Brain microvascular endothelial cell (primary cell): Measurements from ENCODE around the gene ENTREP3.

Source experiments
- DNase-seq: peaks from one replicate; pipeline ENCODE4 v3.0.0-alpha.2; 2020
- H3K27ac ChIP-seq: fragments of 250-450 bp; sonication (Bioruptor Pico); 2 replicates; pipeline ENCODE4 v1.5.1; 2020; ENCODE audit warnings: mild to moderate bottlenecking, moderate library complexity
- H3K27me3 ChIP-seq: fragments of 250-450 bp; sonication (Bioruptor Pico); replicated peaks from 2 replicates; pipeline ENCODE4 v1.5.1; 2020; ENCODE audit warnings: mild to moderate bottlenecking
- H3K36me3 ChIP-seq: fragments of 250-450 bp; sonication (Bioruptor Pico); replicated peaks from 2 replicates; pipeline ENCODE4 v1.5.1; 2020; ENCODE audit warnings: mild to moderate bottlenecking
- H3K4me3 ChIP-seq: 2 replicates; pipeline ENCODE4 v1.5.1; 2011; ENCODE audit warnings: low read depth, mild to moderate bottlenecking, control low read depth, low read length, moderate library complexity
- in situ Hi-C: cut with HindIII; loops from 2 replicates; pipeline ENCODE4 v1.10.0; 2017; ENCODE audit warnings: low sequenced_read_pairs, low pct_ligation_motif_present
- TF ChIP-seq, protein P1 (sequence below): IDR thresholded peaks from 2 replicates; pipeline ENCODE4 v1.5.1; 2011; ENCODE audit warnings: low read depth, mild to moderate bottlenecking, moderate library complexity, low read length, control low read depth, inconsistent platforms; ENCODE audit errors: missing control alignments

ENTREP3 gene, protein sequence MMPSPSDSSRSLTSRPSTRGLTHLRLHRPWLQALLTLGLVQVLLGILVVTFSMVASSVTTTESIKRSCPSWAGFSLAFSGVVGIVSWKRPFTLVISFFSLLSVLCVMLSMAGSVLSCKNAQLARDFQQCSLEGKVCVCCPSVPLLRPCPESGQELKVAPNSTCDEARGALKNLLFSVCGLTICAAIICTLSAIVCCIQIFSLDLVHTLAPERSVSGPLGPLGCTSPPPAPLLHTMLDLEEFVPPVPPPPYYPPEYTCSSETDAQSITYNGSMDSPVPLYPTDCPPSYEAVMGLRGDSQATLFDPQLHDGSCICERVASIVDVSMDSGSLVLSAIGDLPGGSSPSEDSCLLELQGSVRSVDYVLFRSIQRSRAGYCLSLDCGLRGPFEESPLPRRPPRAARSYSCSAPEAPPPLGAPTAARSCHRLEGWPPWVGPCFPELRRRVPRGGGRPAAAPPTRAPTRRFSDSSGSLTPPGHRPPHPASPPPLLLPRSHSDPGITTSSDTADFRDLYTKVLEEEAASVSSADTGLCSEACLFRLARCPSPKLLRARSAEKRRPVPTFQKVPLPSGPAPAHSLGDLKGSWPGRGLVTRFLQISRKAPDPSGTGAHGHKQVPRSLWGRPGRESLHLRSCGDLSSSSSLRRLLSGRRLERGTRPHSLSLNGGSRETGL

DNA sequence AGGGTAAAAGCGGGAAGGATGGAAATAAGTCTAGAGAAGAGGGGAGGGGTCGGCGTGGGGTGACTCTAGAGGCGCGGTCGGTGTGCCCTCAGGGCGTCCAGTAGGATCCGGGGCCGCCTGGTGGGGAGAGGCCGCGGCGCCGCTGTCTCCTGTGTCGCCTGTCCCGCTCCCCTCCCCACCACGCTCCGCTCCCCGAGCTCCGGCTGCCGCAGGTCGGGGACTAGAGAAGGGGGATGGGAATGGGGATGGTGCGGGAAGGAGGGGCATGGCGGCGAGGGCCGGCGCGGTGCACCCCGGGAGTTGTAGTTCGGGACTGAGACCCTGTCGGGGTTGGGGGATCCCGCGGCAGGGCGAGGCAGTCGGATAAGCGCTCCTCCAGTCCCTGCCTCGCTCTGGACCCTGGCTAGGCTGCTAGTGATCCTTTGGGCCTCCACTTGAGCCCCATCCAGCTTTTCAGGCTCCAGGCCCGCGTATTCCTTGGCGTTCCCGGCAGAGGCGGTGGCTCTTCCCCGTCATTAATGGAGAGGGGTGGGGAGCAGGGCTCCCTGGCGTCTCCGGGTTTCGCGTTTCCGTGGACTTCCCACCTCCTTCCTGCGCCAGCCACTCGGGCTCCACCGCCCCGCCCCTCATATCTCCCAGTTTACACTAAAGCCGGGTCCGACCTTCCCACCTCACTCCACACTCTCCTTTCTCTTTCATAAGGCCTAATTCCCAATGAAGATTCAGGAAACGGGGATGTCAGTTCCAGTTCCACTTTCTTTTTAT is at the start of gene ENTREP3:
Gene ENTREP3, minus strand, starts transcription at position 241 of the 765 bp plus-strand sequence. CDS start 606 bp downstream, outside the sequence.
- in situ Hi-C loops: no loop called here
- TF ChIP-seq, protein P1, sequence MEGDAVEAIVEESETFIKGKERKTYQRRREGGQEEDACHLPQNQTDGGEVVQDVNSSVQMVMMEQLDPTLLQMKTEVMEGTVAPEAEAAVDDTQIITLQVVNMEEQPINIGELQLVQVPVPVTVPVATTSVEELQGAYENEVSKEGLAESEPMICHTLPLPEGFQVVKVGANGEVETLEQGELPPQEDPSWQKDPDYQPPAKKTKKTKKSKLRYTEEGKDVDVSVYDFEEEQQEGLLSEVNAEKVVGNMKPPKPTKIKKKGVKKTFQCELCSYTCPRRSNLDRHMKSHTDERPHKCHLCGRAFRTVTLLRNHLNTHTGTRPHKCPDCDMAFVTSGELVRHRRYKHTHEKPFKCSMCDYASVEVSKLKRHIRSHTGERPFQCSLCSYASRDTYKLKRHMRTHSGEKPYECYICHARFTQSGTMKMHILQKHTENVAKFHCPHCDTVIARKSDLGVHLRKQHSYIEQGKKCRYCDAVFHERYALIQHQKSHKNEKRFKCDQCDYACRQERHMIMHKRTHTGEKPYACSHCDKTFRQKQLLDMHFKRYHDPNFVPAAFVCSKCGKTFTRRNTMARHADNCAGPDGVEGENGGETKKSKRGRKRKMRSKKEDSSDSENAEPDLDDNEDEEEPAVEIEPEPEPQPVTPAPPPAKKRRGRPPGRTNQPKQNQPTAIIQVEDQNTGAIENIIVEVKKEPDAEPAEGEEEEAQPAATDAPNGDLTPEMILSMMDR: no peak
- peak; percentile 74 for DNase-seq
- Histone ChIP-seq H3K27ac (peak within 1 kb of the TSS; percentile 63), H3K36me3 (peaks cover 3% of the 10 kb centered on the region), H3K4me3 (peak within 1 kb of the TSS; percentile 74), H3K27me3 (no peaks in the 10 kb centered on the region)

DNA sequence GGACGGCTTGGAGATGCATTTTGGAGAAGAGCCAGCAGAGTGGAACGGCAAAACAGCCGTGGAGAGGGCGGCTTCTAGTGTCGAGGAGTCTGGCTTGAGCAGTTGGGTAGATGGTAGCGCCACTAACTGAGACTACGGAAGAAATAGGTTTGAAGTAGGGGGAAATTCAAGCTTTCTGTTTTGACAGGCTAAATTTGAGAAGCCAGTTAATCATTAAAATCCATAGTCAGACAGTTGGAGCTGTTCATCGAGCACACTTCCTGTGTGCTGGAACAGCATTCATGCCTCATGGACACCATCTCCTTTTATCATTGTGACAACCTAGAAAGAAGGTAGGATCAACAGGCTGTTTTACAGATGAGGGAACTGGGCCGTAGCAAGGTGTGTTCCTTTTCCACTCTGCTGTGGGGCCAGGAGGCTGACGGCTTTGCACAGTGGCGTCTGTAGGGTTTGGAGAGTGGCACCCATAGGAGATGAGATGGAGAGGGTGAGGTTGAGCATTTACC is 49.3 kb upstream of the ENTREP3 start:
- no peak for DNase-seq
- in situ Hi-C loops: no loop called here
- Histone ChIP-seq H3K36me3 (no peaks in the 10 kb centered on the region), H3K4me3 (no peak overlapping the region), H3K27ac (no peak overlapping the region), H3K27me3 (no peaks in the 10 kb centered on the region)
- TF ChIP-seq, protein P1: no peak

DNA sequence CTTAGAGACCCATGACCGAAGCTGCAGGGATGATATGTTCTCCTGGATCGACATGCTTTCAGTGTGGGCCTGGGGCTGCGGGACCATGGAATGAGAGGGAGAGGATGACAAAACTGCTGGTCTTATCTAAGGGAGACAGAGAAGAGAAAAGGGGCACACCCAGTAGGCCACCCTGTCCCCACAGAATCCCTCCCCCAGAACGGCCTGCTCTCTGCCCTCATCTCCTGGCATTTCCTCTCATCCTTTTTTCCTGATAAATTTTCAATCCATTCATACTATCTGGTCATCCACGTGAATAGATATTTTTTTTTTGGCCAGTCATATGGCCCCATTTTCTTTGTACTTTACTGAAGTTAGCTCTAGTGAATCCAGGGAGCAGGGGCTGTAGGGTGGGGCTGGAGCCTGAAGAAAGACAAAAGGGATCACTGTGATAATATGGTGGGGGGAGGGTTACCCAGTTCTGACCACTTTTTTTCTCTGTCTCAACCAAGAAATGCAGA is 46.1 kb upstream of the ENTREP3 start, which contains the start of gene PKLR:
Gene PKLR, minus strand, starts transcription at position 97 of the 500 bp plus-strand sequence. Its CDS starts 43 bp downstream, at position 54.
- H3K27ac ChIP-seq: no peak within 1 kb of the TSS
- H3K4me3 ChIP-seq: no peak within 1 kb of the TSS
- H3K36me3 ChIP-seq: no peaks in the 10 kb centered on the region
- peaks cover 6% of the 10 kb centered on the region for H3K27me3 ChIP-seq
- in situ Hi-C loops: no loop called here
- DNase-seq: no peak
- TF ChIP-seq, protein P1: no peak

DNA sequence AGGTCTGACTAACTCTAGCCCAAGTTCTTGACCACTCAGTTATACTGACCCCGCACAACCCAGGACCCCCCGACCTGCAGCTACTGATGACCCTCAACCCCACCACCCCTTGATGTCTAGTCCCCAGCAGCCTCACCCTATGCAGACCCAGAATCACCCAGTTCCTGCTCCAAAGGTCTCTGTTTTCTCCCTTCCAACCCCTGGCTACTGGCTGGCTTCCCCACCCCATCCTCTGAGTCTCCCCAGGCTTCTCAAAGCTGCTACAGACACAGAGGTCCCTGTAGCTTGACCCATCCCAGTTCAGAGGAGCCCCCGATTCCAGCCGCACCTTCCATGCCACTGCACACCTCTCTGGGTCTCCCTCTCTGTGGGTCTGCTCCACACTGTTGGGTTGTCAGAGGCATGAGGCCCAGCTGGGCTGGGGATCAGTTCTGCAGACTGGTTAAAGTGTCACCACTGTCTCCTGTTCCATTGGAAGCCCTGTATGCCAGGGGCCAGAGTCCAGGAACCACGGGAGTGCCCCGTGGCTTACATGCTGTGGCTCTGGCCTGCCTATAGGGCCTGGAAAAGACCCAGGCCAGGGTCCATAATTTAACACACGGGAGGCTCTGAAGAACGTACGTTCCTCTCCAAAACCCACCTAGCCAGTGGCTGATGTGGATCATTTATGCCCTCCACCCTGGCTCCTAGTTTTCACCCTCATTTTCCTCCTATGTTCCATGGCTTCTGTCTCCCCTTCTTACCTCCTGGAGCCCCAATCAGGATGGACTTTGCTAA is 45.5 kb upstream of the ENTREP3 start:
- peaks cover 10% of the 10 kb centered on the region for H3K27me3 ChIP-seq
- in situ Hi-C loops: no loop called here
- H3K27ac ChIP-seq: no peak overlapping the region
- TF ChIP-seq, protein P1: no peak
- H3K36me3 ChIP-seq: no peaks in the 10 kb centered on the region
- no peak for DNase-seq
- no peak overlapping the region for H3K4me3 ChIP-seq

DNA sequence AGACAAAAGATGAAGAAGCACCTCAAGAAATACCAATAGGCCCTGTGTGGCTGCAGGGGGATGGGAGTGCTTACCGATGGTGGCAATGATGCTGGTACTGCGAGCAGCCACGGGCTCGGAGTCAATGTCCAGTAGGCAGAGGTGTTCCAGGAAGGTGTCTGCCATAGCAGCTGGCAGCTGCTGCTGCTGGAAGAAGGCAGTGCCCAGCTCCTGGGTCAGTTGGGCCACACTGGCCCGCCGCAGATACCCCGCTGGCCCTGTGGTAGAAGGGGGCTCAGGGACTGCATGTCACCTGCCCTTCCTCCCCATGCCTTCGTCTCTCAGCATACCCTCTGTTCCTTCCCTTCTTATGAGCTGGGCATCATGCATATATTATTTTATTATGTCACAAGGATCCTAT is 44.7 kb upstream of the ENTREP3 start:
- in situ Hi-C loops: no loop called here
- DNase-seq: no peak
- Histone ChIP-seq H3K4me3 (no peak overlapping the region), H3K27ac (no peak overlapping the region), H3K27me3 (peaks cover 17% of the 10 kb centered on the region), H3K36me3 (no peaks in the 10 kb centered on the region)
- TF ChIP-seq, protein P1: no peak
